Endothelial cell of umbilical vein (primary cell): Measurements from ENCODE around the gene LRRC31. TPM values are rescaled to one million over a fixed set of nuclear protein-coding genes. Genes with fewer than 3 reads are reported as not detected.

ENCODE experiments used
- BruUV-seq: library from RNA; stranded (reverse); fragments of 400-500 nt; replicated peaks from 2 replicates; lab custom pipeline; 2021; lab: Mats Ljungman, UMichigan
- CTCF ChIA-PET: fragments of 300-600, 350-600 bp; sonication (Branson Sonifier 250); formaldehyde crosslinking; loops from one replicate; lab custom pipeline; 2021; ENCODE audit warnings: antibody characterized with exemption, inconsistent platforms; lab: Charles Lee
- POLR2A ChIA-PET: fragments of 300-600, 350-600 bp; sonication (Branson Sonifier 250); formaldehyde crosslinking; loops from one replicate; lab custom pipeline; 2021; ENCODE audit warnings: antibody characterized with exemption, inconsistent platforms; lab: Charles Lee
- DNase-seq: peaks from one replicate; pipeline ENCODE4 v3.0.0-alpha.2; 2011; ENCODE audit warnings: low read depth, low spot score
- FAIRE-seq: peaks from 2 replicates; lab custom pipeline; 2011; peaks lifted over from hg19 to GRCh38; lab: Jason Lieb, UNC
- H2AFZ ChIP-seq: 2 replicates; pipeline ENCODE4 v1.6.0; 2012; ENCODE audit warnings: low read depth, low read length, control low read depth, inconsistent platforms
- H3K27ac ChIP-seq: 2 replicates; pipeline ENCODE4 v1.5.1; 2011; ENCODE audit warnings: low read depth, mild to moderate bottlenecking, control low read depth, low read length, moderate library complexity; ENCODE audit not compliant: insufficient read depth
- H3K27me3 ChIP-seq, 2 experiments: 2 replicates each; pipeline versions ENCODE4 v1.6.0 to v1.6.1; 2011; ENCODE audit warnings: low read length in 2 of 2, mixed read lengths in 1 of 2; ENCODE audit not compliant: control insufficient read depth in 2 of 2, insufficient read depth in 2 of 2
- H3K36me3 ChIP-seq, 2 experiments: 2 replicates in 1 of 2; 3 replicates in 1 of 2; pipeline ENCODE4 v1.5.1; 2011; ENCODE audit warnings: low read length in 2 of 2, mild to moderate bottlenecking in 1 of 2, moderate library complexity in 1 of 2; ENCODE audit not compliant: control insufficient read depth in 2 of 2, insufficient read depth in 2 of 2; ENCODE audit errors: extremely low read depth in 1 of 2
- H3K4me1 ChIP-seq: 3 replicates; pipeline ENCODE4 v1.5.1; 2011; ENCODE audit warnings: mild to moderate bottlenecking, low read length; ENCODE audit not compliant: control insufficient read depth, insufficient read depth; ENCODE audit errors: extremely low read depth
- H3K4me2 ChIP-seq: 2 replicates; pipeline ENCODE4 v1.6.1; 2011; ENCODE audit warnings: low read length, control low read depth, mixed read lengths; ENCODE audit not compliant: insufficient read depth
- H3K4me3 ChIP-seq, 3 experiments: fragments of 200-600 bp in 1 of 3; sonication (generic), shearing (Covaris generic) in 1 of 3; replicated peaks in 1 of 3; 2 replicates each; pipeline ENCODE4 v1.5.1; 2011 to 2016; ENCODE audit warnings: control low read depth in 3 of 3, low read length in 3 of 3, mild to moderate bottlenecking in 2 of 3, inconsistent platforms in 1 of 3, low read depth in 1 of 3, moderate library complexity in 1 of 3; ENCODE audit not compliant: insufficient read depth in 1 of 3
- H3K79me2 ChIP-seq: 2 replicates; pipeline ENCODE4 v1.6.0; 2012; ENCODE audit warnings: low read length, inconsistent platforms; ENCODE audit not compliant: control insufficient read depth, insufficient read depth
- H3K9ac ChIP-seq: replicated peaks from 2 replicates; pipeline ENCODE3; 2011; ENCODE audit warnings: low read length, control low read depth; ENCODE audit not compliant: insufficient read depth; ENCODE audit errors: extremely low read depth
- H3K9me1 ChIP-seq: replicated peaks from 3 replicates; pipeline ENCODE4 v1.6.0; 2011; ENCODE audit warnings: mild to moderate bottlenecking, low read length; ENCODE audit not compliant: control insufficient read depth, insufficient read depth; ENCODE audit errors: extremely low read depth
- H3K9me3 ChIP-seq: replicated peaks from 2 replicates; pipeline ENCODE4 v1.5.1; 2012; ENCODE audit warnings: low read length, inconsistent platforms; ENCODE audit not compliant: control insufficient read depth, insufficient read depth
- H4K20me1 ChIP-seq: replicated peaks from 2 replicates; pipeline ENCODE3; 2011; ENCODE audit warnings: mild to moderate bottlenecking, low read length; ENCODE audit not compliant: control insufficient read depth, insufficient read depth; ENCODE audit errors: extremely low read depth
- EZH2 ChIP-seq: IDR thresholded peaks from 2 replicates; pipeline ENCODE4 v1.6.1; 2012; ENCODE audit warnings: borderline replicate concordance, low read depth, mild to moderate bottlenecking, moderate library complexity, low read length, inconsistent platforms; ENCODE audit not compliant: severe bottlenecking
- FOS ChIP-seq: IDR thresholded peaks from 2 replicates; pipeline ENCODE4 v1.6.1; 2011; ENCODE audit warnings: mild to moderate bottlenecking, low read length, moderate library complexity, borderline replicate concordance; ENCODE audit not compliant: insufficient read depth
- GATA2 ChIP-seq: IDR thresholded peaks from 2 replicates; pipeline ENCODE4 v1.7.0; 2011; ENCODE audit warnings: low read depth, mild to moderate bottlenecking, moderate library complexity, mixed read lengths, low read length; ENCODE audit not compliant: insufficient read length, insufficient read depth
- JUN ChIP-seq: IDR thresholded peaks from 2 replicates; pipeline ENCODE4 v1.6.1; 2011; ENCODE audit warnings: borderline replicate concordance, low read depth; ENCODE audit not compliant: insufficient read length, insufficient read depth
- MAX ChIP-seq: IDR thresholded peaks from 2 replicates; pipeline ENCODE4 v1.6.1; 2011; ENCODE audit not compliant: insufficient read depth, insufficient read length
- MYC ChIP-seq: IDR thresholded peaks from one replicate; pipeline ENCODE4 v1.6.1; 2011; ENCODE audit warnings: mild to moderate bottlenecking, low read depth, low read length
- POLR2A ChIP-seq: IDR thresholded peaks from 2 replicates; pipeline ENCODE4 v1.6.1; 2012; ENCODE audit warnings: low read depth, mild to moderate bottlenecking, control low read depth, low read length
- POLR2AphosphoS5 ChIP-seq: IDR thresholded peaks from 2 replicates; pipeline ENCODE4 v1.6.1; 2012; ENCODE audit warnings: low read depth, mild to moderate bottlenecking, control low read depth, low read length, moderate library complexity; ENCODE audit not compliant: insufficient read depth
- dilution Hi-C: fragments of 300-500 bp; cut with MboI; formaldehyde crosslinking; loops from one replicate; pipeline ENCODE4 v1.15.0; 2019; ENCODE audit warnings: low sequenced_read_pairs; ENCODE audit not compliant: extremely low pct_ligation_motif_present
- intact Hi-C: fragments of 100-400 bp; cut with micrococcal nuclease; formaldehyde crosslinking; loops from one replicate; pipeline ENCODE4 v1.10.0; 2022
- polyA plus RNA-seq, 4 experiments: library from polyadenylated mRNA; depleted of rRNA in 3 of 4; stranded (reverse) in 3 of 4; unstranded in 1 of 4; fragments of >200 nt; gene quantifications; 2 replicates each; pipeline versions ENCODE4 v1.2.1 to v1.2.3, GENCODE V29; 2011 to 2012; ENCODE audit warnings: missing spikeins in 1 of 4
- total RNA-seq: library from RNA; stranded (reverse); gene quantifications from 2 replicates; pipeline ENCODE4 v1.2.3, GENCODE V29; 2021
- TF ChIP-seq, protein P1 (sequence below), 2 donors: IDR thresholded peaks; 1 replicate in 1 of 2; 2 replicates in 1 of 2; pipeline ENCODE4 v1.5.1; 2011; ENCODE audit warnings: low read length in 2 of 2, mild to moderate bottlenecking in 2 of 2, moderate library complexity in 2 of 2, control low read depth in 1 of 2, inconsistent platforms in 1 of 2, low read depth in 1 of 2; ENCODE audit not compliant: insufficient read depth in 1 of 2; ENCODE audit errors: extremely low read depth in 1 of 2

Gene LRRC31
- total and polyA plus RNA-seq, 2 donors (not counting 3 experiments of a cell fraction or from before 2014, with no cell fraction given) = not detected

DNA sequence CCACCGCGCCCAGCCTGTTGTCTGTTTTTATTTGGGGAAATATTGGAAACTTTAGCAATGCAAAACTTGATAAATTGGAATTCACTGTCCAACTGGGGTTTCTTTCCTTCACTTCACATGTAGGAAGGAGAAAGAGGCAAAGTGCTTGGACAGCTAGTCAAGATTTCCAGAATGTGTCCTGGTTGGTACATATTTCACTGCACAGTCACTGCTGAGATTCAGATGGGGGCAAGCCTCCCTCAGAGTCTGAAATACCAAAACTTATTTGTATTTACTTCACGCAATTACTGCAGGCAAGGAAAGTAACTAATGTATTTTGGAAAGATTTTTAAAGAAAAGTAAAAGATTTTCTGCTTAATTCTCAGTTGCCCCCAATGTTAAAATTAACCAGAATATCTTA is 21.0 kb downstream of the LRRC31 start:
- H3K4me1 ChIP-seq = no peaks in the 10 kb centered on the region
- H3K36me3 ChIP-seq = no peaks in the 10 kb centered on the region
- H3K79me2 ChIP-seq = no peaks in the 10 kb centered on the region
- H3K9ac ChIP-seq = no peak overlapping the region
- DNase-seq (no peak), FAIRE-seq (no peak)
- no peaks in the 10 kb centered on the region for H3K9me3 ChIP-seq
- ChIA-PET POLR2A (no interaction called here), CTCF (interaction anchor here (1.1 kb wide), 1 partner anchor 13 kb away, joined by 5 read pairs; no protein-coding TSS in a partner anchor)
- H3K4me2 ChIP-seq = no peak overlapping the region
- H3K4me3 ChIP-seq = no peak overlapping the region
- BruUV-seq = no TSS peak
- no peak overlapping the region for H2AFZ ChIP-seq
- TF ChIP-seq MYC (no peak), EZH2 (no peak), GATA2 (no peak), MAX (no peak), JUN (no peak), POLR2AphosphoS5 (no peak), POLR2A (no peak), FOS (no peak)
- TF ChIP-seq, protein P1, sequence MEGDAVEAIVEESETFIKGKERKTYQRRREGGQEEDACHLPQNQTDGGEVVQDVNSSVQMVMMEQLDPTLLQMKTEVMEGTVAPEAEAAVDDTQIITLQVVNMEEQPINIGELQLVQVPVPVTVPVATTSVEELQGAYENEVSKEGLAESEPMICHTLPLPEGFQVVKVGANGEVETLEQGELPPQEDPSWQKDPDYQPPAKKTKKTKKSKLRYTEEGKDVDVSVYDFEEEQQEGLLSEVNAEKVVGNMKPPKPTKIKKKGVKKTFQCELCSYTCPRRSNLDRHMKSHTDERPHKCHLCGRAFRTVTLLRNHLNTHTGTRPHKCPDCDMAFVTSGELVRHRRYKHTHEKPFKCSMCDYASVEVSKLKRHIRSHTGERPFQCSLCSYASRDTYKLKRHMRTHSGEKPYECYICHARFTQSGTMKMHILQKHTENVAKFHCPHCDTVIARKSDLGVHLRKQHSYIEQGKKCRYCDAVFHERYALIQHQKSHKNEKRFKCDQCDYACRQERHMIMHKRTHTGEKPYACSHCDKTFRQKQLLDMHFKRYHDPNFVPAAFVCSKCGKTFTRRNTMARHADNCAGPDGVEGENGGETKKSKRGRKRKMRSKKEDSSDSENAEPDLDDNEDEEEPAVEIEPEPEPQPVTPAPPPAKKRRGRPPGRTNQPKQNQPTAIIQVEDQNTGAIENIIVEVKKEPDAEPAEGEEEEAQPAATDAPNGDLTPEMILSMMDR (IDR thresholded peaks at IDR 0.05; ENCODE audit: extremely low read depth in 1 of 2, insufficient read depth in 1 of 2, low read depth in 1 of 2, low read length in 2 of 2) = no peak
- dilution Hi-C loops = no loop called here
- no peaks in the 10 kb centered on the region for H4K20me1 ChIP-seq
- H3K27ac ChIP-seq = no peak overlapping the region
- intact Hi-C loops = no loop called here
- peaks cover 4 to 10% of the 10 kb centered on the region in 2 experiments for H3K27me3 ChIP-seq
- H3K9me1 ChIP-seq = no peaks in the 10 kb centered on the region
